Activated CD4-positive, alpha-beta memory T cell treated with anti-CD3 and anti-CD28 coated beads, Interleukin-2, amount 10 ng/mL, durations not matched to agents 7 days and 5 days (primary cell): ENCODE results near the gene ELAVL1. TPM values are rescaled to one million over a fixed set of nuclear protein-coding genes. Genes with fewer than 3 reads are reported as not detected.
"Not testable (repeated sequence)": the region's sequence is repeated elsewhere in the genome, so short reads cannot be mapped to it uniquely, and the experiment has no call there.

Experiments used
- CTCF ChIA-PET: fragments of 350-600 bp; sonication (Branson Sonifier 250); formaldehyde crosslinking; loops from one replicate; lab custom pipeline; 2021; ENCODE audit warnings: antibody characterized with exemption, inconsistent platforms; lab: Charles Lee
- POLR2A ChIA-PET: fragments of 350-600 bp; sonication (Branson Sonifier 250); formaldehyde crosslinking; loops from one replicate; lab custom pipeline; 2021; ENCODE audit warnings: antibody characterized with exemption; lab: Charles Lee
- DNase-seq: peaks from one replicate; pipeline ENCODE4 v3.0.0-alpha.2; 2020
- H3K27ac Mint-ChIP-seq: one replicate; pipeline ENCODE4 v1.8.0; 2021; ENCODE audit warnings: mild to moderate bottlenecking, mixed read lengths
- H3K27me3 Mint-ChIP-seq: one replicate; pipeline ENCODE4 v1.8.0; 2021; ENCODE audit warnings: mixed read lengths
- H3K36me3 Mint-ChIP-seq: one replicate; pipeline ENCODE4 v1.8.0; 2021; ENCODE audit warnings: low read depth, mixed read lengths
- H3K4me1 Mint-ChIP-seq: one replicate; pipeline ENCODE4 v1.8.0; 2021; ENCODE audit warnings: mixed read lengths
- H3K4me3 Mint-ChIP-seq: one replicate; pipeline ENCODE4 v1.8.0; 2021; ENCODE audit warnings: mild to moderate bottlenecking, mixed read lengths
- H3K9me3 Mint-ChIP-seq: one replicate; pipeline ENCODE4 v1.8.0; 2021; ENCODE audit warnings: mixed read lengths
- total RNA-seq, 2 experiments: library from RNA; stranded (reverse); gene quantifications; one replicate each; pipeline ENCODE4 v1.2.3, GENCODE V29; 2021

ELAVL1 gene
- total RNA-seq, 2 experiments from 2014 or later, result 93.6 to 102 TPM

DNA sequence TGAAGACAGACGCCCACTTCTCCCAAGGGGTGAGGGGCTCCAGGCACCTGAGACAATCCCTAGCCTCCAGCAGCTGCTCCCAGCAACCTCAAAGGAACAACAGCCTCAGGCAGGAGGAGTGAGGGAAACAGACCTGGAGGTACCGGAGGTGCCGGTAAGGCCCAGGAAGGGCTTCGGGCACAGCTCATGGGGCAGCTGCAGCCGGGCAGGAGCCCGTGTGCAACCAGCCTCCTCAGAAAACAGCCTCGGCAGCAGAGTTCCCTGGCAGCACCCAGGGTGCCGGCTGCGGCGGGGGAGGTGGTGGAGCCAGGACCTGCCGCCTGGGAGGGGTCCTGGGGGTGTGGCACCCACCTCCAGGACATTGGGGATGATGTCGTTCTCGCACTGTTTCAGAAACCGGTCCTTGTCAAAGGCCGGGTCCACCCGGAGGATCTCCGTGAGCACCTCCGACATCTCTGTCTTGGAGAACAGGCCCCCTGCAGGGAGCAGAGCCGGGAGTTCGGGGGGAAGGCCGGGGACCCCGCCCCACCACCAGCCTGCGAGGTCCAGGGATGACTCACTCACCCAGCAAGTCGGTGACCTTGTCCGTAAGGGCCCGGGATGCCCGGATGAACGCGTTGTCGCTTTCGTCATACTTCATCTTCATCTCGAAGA, 73.0 kb downstream of the ELAVL1 start:
- H3K9me3 Mint-ChIP-seq, result no peaks in the 10 kb centered on the region
- peaks cover 7% of the 10 kb centered on the region for H3K4me1 Mint-ChIP-seq
- ChIA-PET POLR2A (no interaction called here), CTCF (no interaction called here)
- no peak for DNase-seq
- no peak overlapping the region for H3K27ac Mint-ChIP-seq
- no peaks in the 10 kb centered on the region for H3K27me3 Mint-ChIP-seq
- H3K36me3 Mint-ChIP-seq, result peaks cover 20% of the 10 kb centered on the region
- H3K4me3 Mint-ChIP-seq, result no peak overlapping the region

- H3K27me3 Mint-ChIP-seq, result no peaks in the 10 kb centered on the region
- CTCF ChIA-PET, result interaction anchor here (1.1 to 3.5 kb wide), 4 partner anchors 9 to 13 kb away, joined by 3 to 28 read pairs (median 12); partner anchors contain the start of genes SNAPC2 and TIMM44
- peaks cover 20% of the 10 kb centered on the region for H3K36me3 Mint-ChIP-seq
- no peak for DNase-seq
- no peaks in the 10 kb centered on the region for H3K9me3 Mint-ChIP-seq
- POLR2A ChIA-PET, result interaction anchor here (0.9 to 1.8 kb wide), 2 partner anchors 12 to 226 kb away, joined by 3 to 9 read pairs; partner anchors contain the start of gene TIMM44
- peaks cover 9% of the 10 kb centered on the region for H3K4me1 Mint-ChIP-seq
- H3K27ac Mint-ChIP-seq, result no peak overlapping the region
- no peak overlapping the region for H3K4me3 Mint-ChIP-seq
Measured at GRCh38 chr19:7931221-7932061, 74.0 kb downstream of the ELAVL1 start.

DNA sequence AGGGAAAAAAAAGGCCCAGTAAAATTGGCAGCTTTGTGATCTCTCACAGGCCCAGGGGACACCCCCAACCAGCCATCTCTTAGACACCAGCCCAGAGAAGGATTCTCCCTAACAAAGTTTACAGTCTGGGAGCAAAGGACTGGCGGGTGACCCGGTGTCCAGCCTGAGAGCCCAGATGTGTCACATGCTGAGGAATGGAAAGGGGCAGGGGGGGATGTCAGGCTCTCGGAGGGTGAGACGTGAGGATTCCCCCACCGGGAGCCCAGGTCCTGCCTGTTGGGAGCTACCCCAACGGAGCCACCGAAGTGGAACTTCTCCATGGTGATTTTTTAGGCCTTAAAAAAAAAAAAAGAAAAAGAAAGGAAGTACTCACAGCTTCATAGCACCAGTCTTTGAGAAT, 74.7 kb downstream of the ELAVL1 start:
- Mint-ChIP-seq H3K36me3 (peaks cover 15% of the 10 kb centered on the region), H3K4me1 (peaks cover 12% of the 10 kb centered on the region), H3K27ac (no peak overlapping the region), H3K27me3 (no peaks in the 10 kb centered on the region), H3K9me3 (no peaks in the 10 kb centered on the region), H3K4me3 (no peak overlapping the region)
- no peak for DNase-seq
- POLR2A ChIA-PET, result interaction anchor here (0.9 to 1.8 kb wide), 2 partner anchors 12 to 225 kb away, joined by 3 to 9 read pairs; partner anchors contain the start of gene TIMM44
- CTCF ChIA-PET, result interaction anchor here (0.7 to 3.5 kb wide), 6 partner anchors 10 to 388 kb away, joined by 3 to 28 read pairs (median 6); partner anchors contain the start of genes SNAPC2 and TIMM44

GRCh38 chr19:7930030-7930429, 75.4 kb downstream of the ELAVL1 start:
- H3K27ac Mint-ChIP-seq, DNase-seq, H3K27me3 Mint-ChIP-seq, H3K36me3 Mint-ChIP-seq, H3K9me3 Mint-ChIP-seq, H3K4me3 Mint-ChIP-seq: not testable (repeated sequence)
- H3K4me1 Mint-ChIP-seq, result peaks cover 13% of the 10 kb centered on the region
- ChIA-PET POLR2A (interaction anchor here (1.8 kb wide), 2 partner anchors 9 to 13 kb away, joined by 8 to 9 read pairs; partner anchors contain the start of genes SNAPC2 and TIMM44), CTCF (interaction anchor here (0.7 to 3.5 kb wide), 6 partner anchors 10 to 387 kb away, joined by 3 to 28 read pairs (median 6); partner anchors contain the start of genes SNAPC2 and TIMM44)

DNA sequence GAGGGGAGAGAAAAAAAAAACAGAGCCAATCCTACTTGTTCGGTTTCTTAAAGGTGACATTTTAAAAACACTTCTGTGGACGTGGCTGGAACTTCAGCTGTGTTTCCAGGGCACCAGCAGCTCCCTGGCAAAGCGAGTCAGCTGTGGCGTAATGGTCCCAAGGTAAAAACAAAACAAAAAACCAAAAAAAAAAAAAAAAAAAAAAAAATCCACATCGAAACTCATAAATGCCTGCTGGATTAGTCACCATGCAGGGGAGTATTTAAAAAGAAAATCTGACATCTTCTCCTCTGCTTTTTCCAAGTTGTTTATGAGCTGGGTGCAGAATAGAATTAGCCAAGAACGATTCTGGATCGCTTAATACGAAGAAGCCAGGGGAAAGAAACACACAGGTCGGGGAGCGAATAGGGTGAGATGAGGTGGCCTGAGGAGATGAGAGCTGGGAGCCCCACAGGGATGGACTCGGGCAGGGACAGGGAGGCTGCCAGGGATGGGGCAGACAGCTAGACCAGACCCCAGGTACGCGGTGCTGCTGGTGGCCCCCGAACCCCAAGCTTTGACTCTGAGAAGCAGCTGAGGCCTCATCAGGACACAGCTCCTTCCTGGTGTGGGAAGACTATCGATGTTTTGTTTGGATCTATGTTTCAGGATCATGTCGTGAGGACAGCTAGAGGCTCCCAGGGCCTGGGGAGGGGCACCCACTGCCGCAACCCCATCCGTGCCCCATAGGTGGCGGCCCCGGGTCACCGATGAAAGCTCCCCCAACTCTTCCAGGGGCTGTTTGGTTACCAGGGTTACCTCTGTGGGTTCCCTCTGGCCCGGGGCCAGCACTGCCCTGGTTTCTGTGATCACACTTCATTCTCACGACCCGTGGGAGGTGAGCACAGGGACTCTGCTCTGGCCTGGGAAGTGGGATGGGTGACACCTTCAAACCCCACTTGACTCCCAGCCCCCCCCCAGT, 76.4 kb downstream of the ELAVL1 start:
- Mint-ChIP-seq H3K36me3 (peaks cover 6% of the 10 kb centered on the region), H3K4me1 (peaks cover 16% of the 10 kb centered on the region), H3K4me3 (no peak overlapping the region), H3K27ac (no peak overlapping the region), H3K27me3 (no peaks in the 10 kb centered on the region), H3K9me3 (no peaks in the 10 kb centered on the region)
- CTCF ChIA-PET, result interaction anchor here (0.6 to 3.5 kb wide), 8 partner anchors 9 to 605 kb away, joined by 3 to 28 read pairs (median 4); partner anchors contain the start of genes SNAPC2 and TIMM44
- POLR2A ChIA-PET, result interaction anchor here (1.7 to 1.8 kb wide), 2 partner anchors 8 to 14 kb away, joined by 8 to 11 read pairs; partner anchors contain the start of genes SNAPC2 and TIMM44
- DNase-seq, result peak; percentile 56

- peaks cover 3% of the 10 kb centered on the region for H3K36me3 Mint-ChIP-seq
- POLR2A ChIA-PET, result interaction anchor here (1.7 kb wide), 1 partner anchor 15 kb away, joined by 11 read pairs; the partner anchor contains the start of gene TIMM44
- peaks cover 16% of the 10 kb centered on the region for H3K4me1 Mint-ChIP-seq
Measured at GRCh38 chr19:7928334-7928706, 77.1 kb downstream of the ELAVL1 start.

DNA sequence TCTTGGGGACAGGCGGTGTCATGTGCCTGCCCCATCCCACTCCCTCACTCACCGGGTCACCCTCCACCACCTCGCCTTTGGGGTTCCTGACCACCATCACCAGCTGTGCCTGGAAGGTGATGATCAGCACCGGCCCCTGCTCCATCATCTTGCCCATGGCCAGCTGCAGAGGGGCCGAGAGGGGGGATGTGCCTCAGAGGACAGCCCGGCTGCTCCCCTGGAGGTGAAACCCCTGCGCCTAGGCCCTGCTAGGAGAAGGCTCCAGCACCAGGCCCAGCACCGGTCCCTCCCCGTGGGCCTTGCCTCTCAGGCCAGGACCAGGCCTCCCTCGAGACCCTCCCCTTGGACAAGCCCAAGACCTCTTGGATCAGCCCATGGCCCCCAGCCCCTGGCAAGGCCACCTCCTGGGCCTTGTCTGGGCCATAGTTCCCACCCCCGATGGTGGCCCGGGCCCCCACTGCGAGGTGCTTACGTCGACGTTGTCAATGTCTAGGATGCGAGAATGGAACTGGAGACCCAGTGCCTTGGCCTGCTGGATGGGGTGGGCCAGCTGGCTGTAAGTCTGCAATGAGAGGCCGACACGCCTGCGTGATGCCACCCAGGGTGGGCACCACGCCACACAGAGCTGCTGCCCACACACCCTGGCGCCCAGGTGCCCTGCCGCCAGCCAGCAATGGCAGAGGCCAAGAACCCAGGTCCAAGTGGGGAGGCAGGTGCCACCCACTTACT, 77.7 kb downstream of the ELAVL1 start:
- ChIA-PET CTCF (interaction anchor here (0.6 to 1.7 kb wide), 3 partner anchors 14 to 226 kb away, joined by 3 to 4 read pairs (median 3); partner anchors contain the start of gene TIMM44), POLR2A (interaction anchor here (1.8 kb wide), 1 partner anchor 15 kb away, joined by 4 read pairs; no protein-coding TSS in a partner anchor)
- no peaks in the 10 kb centered on the region for H3K9me3 Mint-ChIP-seq

More at GRCh38 chr19:7928334-7928706, 77.1 kb downstream of the ELAVL1 start:
- Mint-ChIP-seq H3K27me3 (no peaks in the 10 kb centered on the region), H3K27ac (no peak overlapping the region), H3K4me3 (no peak overlapping the region), H3K9me3 (no peaks in the 10 kb centered on the region)
- DNase-seq, result no peak
- CTCF ChIA-PET, result interaction anchor here (1.7 to 3.5 kb wide), 4 partner anchors 8 to 59 kb away, joined by 4 to 28 read pairs (median 12); partner anchors contain the start of genes SNAPC2 and TIMM44

DNA sequence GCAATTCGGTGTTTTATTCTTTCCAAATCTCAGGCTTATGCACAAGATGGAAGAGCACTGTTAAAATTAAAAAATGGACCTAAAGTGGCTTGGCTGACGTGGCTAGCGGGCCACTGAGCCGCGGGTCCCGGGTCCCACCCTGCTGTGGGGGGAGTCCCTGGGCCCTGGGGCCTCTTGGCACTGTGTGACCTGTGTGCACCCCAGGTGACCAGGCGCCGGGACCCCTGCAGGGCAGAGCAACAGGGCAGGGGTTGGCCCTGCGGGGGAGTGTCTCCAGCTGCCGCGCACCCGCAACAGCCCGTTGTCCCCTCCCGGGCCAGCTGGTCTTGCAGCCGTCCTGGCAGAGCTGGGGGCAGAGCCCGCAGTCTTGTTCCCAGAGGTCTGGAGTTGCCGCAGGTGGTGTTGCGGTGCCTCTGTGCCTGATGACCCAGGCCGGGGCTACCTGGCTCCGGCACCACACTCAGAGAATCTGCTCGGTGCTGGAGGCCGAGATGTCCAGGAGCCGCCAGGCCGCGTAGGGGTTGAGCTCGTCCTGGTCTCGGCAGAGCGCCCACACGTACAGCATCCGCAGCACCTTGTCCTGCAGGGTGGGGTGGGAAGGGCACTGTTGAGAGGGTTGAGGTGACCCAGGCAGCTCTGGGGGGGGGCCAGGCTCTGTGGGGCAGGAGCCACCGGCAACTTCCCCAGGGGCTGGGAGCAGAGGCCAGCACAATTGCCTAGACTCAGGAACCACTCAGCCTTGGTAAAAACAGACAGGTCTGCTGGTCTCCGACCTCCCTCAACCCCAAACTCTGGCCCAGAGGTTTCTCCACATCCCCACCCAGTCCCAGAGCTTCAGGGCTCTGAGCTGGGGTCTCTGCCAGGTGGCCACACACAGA, 78.5 kb downstream of the ELAVL1 start:
- no peak overlapping the region for H3K27ac Mint-ChIP-seq
- peaks cover 22% of the 10 kb centered on the region for H3K4me1 Mint-ChIP-seq
- ChIA-PET CTCF (interaction anchor here (0.6 to 0.9 kb wide), 2 partner anchors 16 to 227 kb away, joined by 3 read pairs; partner anchors contain the start of gene TIMM44), POLR2A (interaction anchor here (1.0 to 1.8 kb wide), 3 partner anchors 9 to 17 kb away, joined by 3 to 4 read pairs (median 4); no protein-coding TSS in a partner anchor)
- no peak for DNase-seq
- H3K4me3 Mint-ChIP-seq, result peak overlapping the region; percentile 19
- H3K36me3 Mint-ChIP-seq, result no peaks in the 10 kb centered on the region
- H3K27me3 Mint-ChIP-seq, result no peaks in the 10 kb centered on the region
- H3K9me3 Mint-ChIP-seq, result no peaks in the 10 kb centered on the region

More for the DNA sequence above, 77.7 kb downstream of the ELAVL1 start:
- Mint-ChIP-seq H3K27ac (no peak overlapping the region), H3K4me1 (peaks cover 19% of the 10 kb centered on the region), H3K4me3 (no peak overlapping the region), H3K27me3 (no peaks in the 10 kb centered on the region), H3K36me3 (peaks cover 3% of the 10 kb centered on the region)
- no peak for DNase-seq

GRCh38 chr19:7926021-7926726, 79.3 kb downstream of the ELAVL1 start, which contains the start of gene CTXN1:
CTXN1 (minus strand) TSS chr19:7926135; CDS start chr19:7925538, 597 bp downstream.
- peak; percentile 80 for DNase-seq
- H3K4me1 Mint-ChIP-seq, result peaks cover 28% of the 10 kb centered on the region
- H3K27ac Mint-ChIP-seq, result peak within 1 kb of the TSS; percentile 40
- POLR2A ChIA-PET, result interaction anchor here (1.0 to 1.8 kb wide), 3 partner anchors 8 to 18 kb away, joined by 3 to 4 read pairs (median 4); no protein-coding TSS in a partner anchor
- CTCF ChIA-PET, result no interaction called here
- H3K36me3 Mint-ChIP-seq, result no peaks in the 10 kb centered on the region
- H3K4me3 Mint-ChIP-seq, result peak within 1 kb of the TSS; percentile 70
- H3K27me3 Mint-ChIP-seq, result no peaks in the 10 kb centered on the region
- no peaks in the 10 kb centered on the region for H3K9me3 Mint-ChIP-seq
